Adrenal gland (tissue), 12 donors: ENCODE results near the gene NHSL2. TPM values are rescaled to one million over a fixed set of nuclear protein-coding genes. Genes with fewer than 3 reads are reported as not detected.

Source experiments
- DNase-seq, 7 donors: peaks; one replicate each; pipeline ENCODE4 v3.0.0-alpha.2; 2019 to 2020
- H3K27ac ChIP-seq, 5 donors: fragments of 200-600 bp; sonication (generic) in 4 of 5; 1 replicate in 3 of 5; 2 replicates in 2 of 5; pipeline versions ENCODE4 v1.5.1 to v1.8.0; 2016 to 2020; ENCODE audit warnings: mild to moderate bottlenecking in 1 of 5
- H3K27me3 ChIP-seq: fragments of 200-600 bp; 2 replicates; pipeline ENCODE4 v1.8.0; 2021
- H3K36me3 ChIP-seq, 2 donors: fragments of 200-600 bp; replicated peaks in 1 of 2; 1 replicate in 1 of 2; 2 replicates in 1 of 2; pipeline versions ENCODE4 v1.5.1 to v1.8.0; 2018 to 2022
- H3K4me1 ChIP-seq, 2 donors: fragments of 200-600 bp; replicated peaks in 1 of 2; 1 replicate in 1 of 2; 2 replicates in 1 of 2; pipeline versions ENCODE4 v1.5.1 to v1.8.0; 2018 to 2021
- H3K4me3 ChIP-seq, 4 donors: fragments of 200-600 bp; sonication (generic) in 3 of 4; one replicate each; pipeline ENCODE4 v1.5.1; 2016 to 2018
- H3K9me3 ChIP-seq, 3 donors: fragments of 200-600 bp; sonication (generic) in 1 of 3; replicated peaks in 1 of 3; 1 replicate in 2 of 3; 2 replicates in 1 of 3; pipeline versions ENCODE4 v1.5.1 to v1.8.0; 2016 to 2021
- POLR2A ChIP-seq, 2 donors: fragments of 450-650 bp; IDR thresholded peaks; one replicate each; pipeline ENCODE4 v1.6.1; 2017; ENCODE audit warnings: antibody characterized with exemption in 2 of 2, mild to moderate bottlenecking in 2 of 2, moderate library complexity in 1 of 2
- WGBS, 4 donors: extraction: QIAGEN DNeasy Blood & Tissue Kit in 2 of 4; methylation state at CpG; one replicate each; pipeline versions ENCODE4 v1.1.5 to v1.1.7; 2013 to 2017; 5-methylcytosine and 5-hydroxymethylcytosine counted together
- intact Hi-C, 2 donors: fragments of 100-400 bp; cut with DNase I; formaldehyde crosslinking; loops; one replicate each; pipeline versions ENCODE4 v1.14.1 to v1.15.0; 2022 to 2023
- polyA plus RNA-seq, 3 donors: library from polyadenylated mRNA; stranded (reverse); fragments of 200-250 nt in 2 of 3; fragments of 350-450 nt in 1 of 3; fragmentation: Illumina TruSeq in 1 of 3; extraction: RNeasy Lipid Tissue Mini Kit (QIAGEN cat#74804) in 1 of 3; gene quantifications; one replicate each; pipeline ENCODE4 v1.2.3, GENCODE V29; 2013 to 2014
- total RNA-seq, 9 donors: library from RNA; depleted of rRNA in 4 of 9; stranded (reverse); fragments of >200 nt in 4 of 9; fragments of 120-200 nt in 1 of 9; fragmentation: NEBNext Ultra II Directional in 1 of 9; extraction: Animal tissue kit (Norgen Biotek cat#: 25700) in 1 of 9; gene quantifications; one replicate each; pipeline versions ENCODE4 v1.1.0 to v1.2.4, GENCODE V29; 2013 to 2023
- TF ChIP-seq, protein P1 (sequence below), 6 experiments: fragments of 450-650 bp in 4 of 6; fragments of 200-600 bp in 2 of 6; sonication (generic) in 1 of 6; IDR thresholded peaks; 1 replicate in 5 of 6; 2 replicates in 1 of 6; pipeline versions ENCODE4 v1.5.1 to v1.8.0; 2016 to 2021; ENCODE audit warnings: antibody characterized with exemption in 6 of 6, mild to moderate bottlenecking in 2 of 6, moderate library complexity in 1 of 6
- donor health status: healthy with polysubstance abuse.
- donor health status: Bipolar disorder and iron deficiency.
- donor health status: DM: yes; HTN: yes; CAD: no.
- donor health status: DM: no; HTN: no; CAD: no.
- donor health status: DM: no; HTN: no; CAD: no.
- donor health status: DM: yes; HTN: yes; CAD: no.

The NHSL2 gene
- total and polyA plus RNA-seq, 12 donors: 1.3 to 18.2 (median 4.8) TPM

DNA sequence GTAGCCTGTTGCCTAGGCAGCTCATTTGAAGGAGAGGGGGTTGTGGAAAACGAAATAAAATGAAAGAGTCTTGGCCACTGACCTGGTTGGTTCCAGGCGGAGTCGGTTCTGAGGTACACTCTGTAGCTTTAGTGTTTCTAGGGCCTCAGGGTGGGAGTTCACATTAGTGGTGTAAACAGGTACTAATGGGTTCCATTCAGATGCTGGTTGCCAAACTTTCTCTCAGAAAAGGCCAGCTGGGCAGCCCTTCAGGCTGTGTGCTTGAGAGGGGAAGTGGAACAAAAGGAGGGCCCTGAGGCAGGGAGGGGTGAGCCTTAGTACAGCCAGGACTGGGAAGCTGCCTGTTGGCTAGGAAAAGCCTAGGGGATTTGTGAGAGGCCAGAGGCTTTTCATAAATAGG is 24.8 kb downstream of the NHSL2 start:
- 53 to 69% (median 61%) methylated on average over 3 of the region's 3 CpGs for WGBS, 4 donors
- Histone ChIP-seq H3K27ac (no peak overlapping the region), H3K4me1 (no peaks in the 10 kb centered on the region)

DNA sequence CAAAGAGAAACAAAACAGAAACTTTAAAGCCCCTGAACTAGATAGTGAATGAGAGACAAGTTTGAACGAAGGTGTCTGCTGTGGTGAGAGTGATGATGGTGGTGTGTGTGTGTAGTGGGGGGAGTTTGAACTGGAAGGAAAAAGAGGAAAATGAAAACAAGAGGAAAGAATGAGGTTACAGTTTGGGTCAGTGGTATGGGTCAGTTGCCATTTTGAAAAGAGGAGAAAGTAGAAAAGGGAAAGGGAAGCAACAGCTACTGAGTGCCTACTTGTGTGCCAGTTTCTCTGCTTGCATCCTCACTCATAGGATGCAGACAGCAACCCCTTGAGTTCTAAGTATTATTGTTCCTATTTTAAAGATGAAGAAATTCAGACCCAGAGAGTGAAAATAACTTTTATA is 26.0 kb downstream of the NHSL2 start:
- H3K27me3 ChIP-seq: peaks cover 32% of the 10 kb centered on the region
- no peak for TF ChIP-seq POLR2A (IDR thresholded peaks at IDR 0.05)
- TF ChIP-seq, protein P1, sequence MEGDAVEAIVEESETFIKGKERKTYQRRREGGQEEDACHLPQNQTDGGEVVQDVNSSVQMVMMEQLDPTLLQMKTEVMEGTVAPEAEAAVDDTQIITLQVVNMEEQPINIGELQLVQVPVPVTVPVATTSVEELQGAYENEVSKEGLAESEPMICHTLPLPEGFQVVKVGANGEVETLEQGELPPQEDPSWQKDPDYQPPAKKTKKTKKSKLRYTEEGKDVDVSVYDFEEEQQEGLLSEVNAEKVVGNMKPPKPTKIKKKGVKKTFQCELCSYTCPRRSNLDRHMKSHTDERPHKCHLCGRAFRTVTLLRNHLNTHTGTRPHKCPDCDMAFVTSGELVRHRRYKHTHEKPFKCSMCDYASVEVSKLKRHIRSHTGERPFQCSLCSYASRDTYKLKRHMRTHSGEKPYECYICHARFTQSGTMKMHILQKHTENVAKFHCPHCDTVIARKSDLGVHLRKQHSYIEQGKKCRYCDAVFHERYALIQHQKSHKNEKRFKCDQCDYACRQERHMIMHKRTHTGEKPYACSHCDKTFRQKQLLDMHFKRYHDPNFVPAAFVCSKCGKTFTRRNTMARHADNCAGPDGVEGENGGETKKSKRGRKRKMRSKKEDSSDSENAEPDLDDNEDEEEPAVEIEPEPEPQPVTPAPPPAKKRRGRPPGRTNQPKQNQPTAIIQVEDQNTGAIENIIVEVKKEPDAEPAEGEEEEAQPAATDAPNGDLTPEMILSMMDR (IDR thresholded peaks at IDR 0.05): no peak
- H3K9me3 ChIP-seq: no peaks in the 10 kb centered on the region
- 25 to 67% (median 55%) methylated on average over 1 of the region's 1 CpG for WGBS, 4 donors
- no peak overlapping the region for H3K27ac ChIP-seq
- DNase-seq: no peak
- no peaks in the 10 kb centered on the region for H3K36me3 ChIP-seq
- intact Hi-C loops: no loop called here
- H3K4me3 ChIP-seq: no peak overlapping the region
- no peaks in the 10 kb centered on the region for H3K4me1 ChIP-seq

More for the DNA sequence above, 24.8 kb downstream of the NHSL2 start:
- H3K4me3 ChIP-seq: no peak overlapping the region
- no peak for TF ChIP-seq POLR2A (IDR thresholded peaks at IDR 0.05)
- TF ChIP-seq, protein P1 (IDR thresholded peaks at IDR 0.05): no peak
- intact Hi-C loops: no loop called here
- H3K36me3 ChIP-seq: no peaks in the 10 kb centered on the region
- no peaks in the 10 kb centered on the region for H3K9me3 ChIP-seq
- peaks cover 38% of the 10 kb centered on the region for H3K27me3 ChIP-seq
- no peak for DNase-seq

- DNase-seq: no peak
- H3K36me3 ChIP-seq: no peaks in the 10 kb centered on the region
- TF ChIP-seq POLR2A (IDR thresholded peaks at IDR 0.05): no peak
- TF ChIP-seq, protein P1 (IDR thresholded peaks at IDR 0.05): no peak
- H3K27ac ChIP-seq: no peak overlapping the region
- intact Hi-C loops: no loop called here
- peaks cover 28% of the 10 kb centered on the region for H3K27me3 ChIP-seq
- H3K4me3 ChIP-seq: no peak overlapping the region
- H3K4me1 ChIP-seq: no peaks in the 10 kb centered on the region
- WGBS, 4 donors: 53 to 79% (median 61%) methylated on average over 4 to 5 of the region's 5 CpGs
- H3K9me3 ChIP-seq: no peaks in the 10 kb centered on the region
These were observed 27.7 kb downstream of the NHSL2 start for GRCh38 chrX:71938371-71938770.

DNA sequence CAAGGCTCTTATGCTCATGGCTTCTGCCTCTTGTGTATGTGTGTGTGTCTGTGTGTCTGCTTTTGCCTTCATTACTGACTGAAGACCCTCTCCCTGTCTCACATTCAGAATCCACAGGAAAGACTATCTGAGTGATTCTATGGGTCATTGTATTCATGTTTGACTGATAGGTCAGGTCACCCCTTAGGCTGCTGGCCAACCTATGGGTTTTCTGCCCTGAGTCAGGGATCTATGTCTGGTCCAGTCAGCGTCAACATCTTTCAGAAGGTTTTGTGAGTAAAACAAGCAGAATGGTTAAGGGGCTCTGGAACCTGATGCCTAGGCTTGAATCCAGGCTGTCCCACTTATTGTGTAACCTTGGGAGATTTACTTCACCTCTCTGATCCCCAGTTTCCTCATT is 30.5 kb downstream of the NHSL2 start:
- Histone ChIP-seq H3K36me3 (no peaks in the 10 kb centered on the region), H3K27me3 (peaks cover 15% of the 10 kb centered on the region), H3K27ac (no peak overlapping the region), H3K4me3 (no peak overlapping the region), H3K9me3 (no peaks in the 10 kb centered on the region), H3K4me1 (no peaks in the 10 kb centered on the region)
- 88 to 100% (median 93%) methylated on average over 1 of the region's 1 CpG for WGBS, 4 donors
- intact Hi-C loops: no loop called here
- no peak for DNase-seq
- TF ChIP-seq POLR2A (IDR thresholded peaks at IDR 0.05): no peak
- TF ChIP-seq, protein P1 (IDR thresholded peaks at IDR 0.05): no peak
